Measurements from ENCODE around the gene HSF2BP.
"Not testable (repeated sequence)": the region's sequence is repeated elsewhere in the genome, so short reads cannot be mapped to it uniquely, and the experiment has no call there.

The HSF2BP gene

DNA sequence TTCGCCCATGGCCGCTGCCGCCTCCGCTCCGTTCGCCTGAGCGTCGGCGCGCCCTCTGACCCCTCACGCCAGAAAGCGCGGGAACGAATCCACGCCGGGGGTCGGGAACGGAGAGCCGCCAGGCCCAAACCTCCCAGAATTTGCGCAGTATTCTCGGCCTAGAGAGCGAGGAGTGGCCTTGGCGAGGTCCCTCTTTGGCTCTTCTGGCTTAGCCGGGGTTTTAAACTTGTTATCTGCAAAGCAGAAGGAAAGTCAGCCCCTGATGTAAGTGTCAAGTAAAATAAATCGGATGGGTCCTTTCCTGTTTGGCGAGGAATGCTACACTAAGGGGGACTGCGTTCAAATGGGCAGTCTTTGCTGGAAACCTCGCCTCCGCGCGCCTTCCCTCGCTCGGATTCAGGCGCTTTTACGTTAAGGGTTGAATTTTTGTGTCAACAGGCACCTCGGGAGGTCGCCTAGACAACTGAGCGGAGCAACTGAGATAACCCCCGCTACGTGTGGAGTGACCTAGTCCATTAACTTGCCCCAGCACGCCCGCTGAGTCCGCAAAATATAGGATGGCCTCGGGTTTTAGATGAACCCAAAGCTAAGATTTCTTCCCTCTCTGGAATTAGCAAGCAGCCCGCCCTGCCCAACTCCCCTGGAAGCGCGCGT, 1.1 kb downstream of the HSF2BP start:
- no peak overlapping the region for H3K4me3 ChIP-seq (ENCODE audit: low read depth, low read length)
- TF ChIP-seq, protein P1, sequence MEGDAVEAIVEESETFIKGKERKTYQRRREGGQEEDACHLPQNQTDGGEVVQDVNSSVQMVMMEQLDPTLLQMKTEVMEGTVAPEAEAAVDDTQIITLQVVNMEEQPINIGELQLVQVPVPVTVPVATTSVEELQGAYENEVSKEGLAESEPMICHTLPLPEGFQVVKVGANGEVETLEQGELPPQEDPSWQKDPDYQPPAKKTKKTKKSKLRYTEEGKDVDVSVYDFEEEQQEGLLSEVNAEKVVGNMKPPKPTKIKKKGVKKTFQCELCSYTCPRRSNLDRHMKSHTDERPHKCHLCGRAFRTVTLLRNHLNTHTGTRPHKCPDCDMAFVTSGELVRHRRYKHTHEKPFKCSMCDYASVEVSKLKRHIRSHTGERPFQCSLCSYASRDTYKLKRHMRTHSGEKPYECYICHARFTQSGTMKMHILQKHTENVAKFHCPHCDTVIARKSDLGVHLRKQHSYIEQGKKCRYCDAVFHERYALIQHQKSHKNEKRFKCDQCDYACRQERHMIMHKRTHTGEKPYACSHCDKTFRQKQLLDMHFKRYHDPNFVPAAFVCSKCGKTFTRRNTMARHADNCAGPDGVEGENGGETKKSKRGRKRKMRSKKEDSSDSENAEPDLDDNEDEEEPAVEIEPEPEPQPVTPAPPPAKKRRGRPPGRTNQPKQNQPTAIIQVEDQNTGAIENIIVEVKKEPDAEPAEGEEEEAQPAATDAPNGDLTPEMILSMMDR (IDR thresholded peaks at IDR 0.05; ENCODE audit: borderline replicate concordance, insufficient read depth, low read depth, low read length), result no peak

DNA sequence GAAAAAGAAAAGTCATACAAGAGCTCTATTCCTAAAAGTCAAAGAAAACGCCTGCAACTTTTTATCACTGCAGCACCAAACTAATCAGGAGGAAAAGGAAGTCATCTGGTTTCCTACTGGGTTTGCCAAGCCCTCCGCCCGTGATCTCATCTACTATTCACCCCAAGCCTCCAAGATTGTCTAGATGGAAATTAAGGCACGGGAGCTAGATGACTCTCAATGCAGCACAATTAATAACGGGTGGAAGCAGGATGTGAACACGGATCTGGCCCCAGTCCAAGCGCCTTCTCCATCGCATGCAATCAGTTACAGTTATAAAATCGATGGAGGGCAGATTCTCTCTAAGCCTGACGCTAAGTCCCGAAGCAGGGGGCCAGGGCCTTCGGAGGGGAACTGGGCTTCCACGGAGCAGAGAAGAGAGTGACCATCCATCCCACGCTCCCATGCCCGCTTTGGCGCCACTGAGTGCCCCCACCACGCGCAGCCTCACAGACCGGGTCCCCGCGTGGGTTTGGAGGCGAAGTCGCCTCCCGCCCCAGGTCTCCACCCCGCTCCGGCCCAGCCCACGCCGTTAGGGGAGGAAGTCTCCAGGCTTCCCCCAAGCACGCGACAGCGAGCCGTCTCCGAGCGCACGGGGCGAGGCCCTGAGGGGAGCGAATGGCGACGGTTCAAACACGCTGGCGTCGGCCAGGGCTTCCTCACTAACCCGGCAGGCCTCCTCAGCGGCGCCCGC, 1.8 kb downstream of the HSF2BP start:
- TF ChIP-seq, protein P1 (IDR thresholded peaks at IDR 0.05; ENCODE audit: borderline replicate concordance, insufficient read depth, low read depth, low read length), result no peak

DNA sequence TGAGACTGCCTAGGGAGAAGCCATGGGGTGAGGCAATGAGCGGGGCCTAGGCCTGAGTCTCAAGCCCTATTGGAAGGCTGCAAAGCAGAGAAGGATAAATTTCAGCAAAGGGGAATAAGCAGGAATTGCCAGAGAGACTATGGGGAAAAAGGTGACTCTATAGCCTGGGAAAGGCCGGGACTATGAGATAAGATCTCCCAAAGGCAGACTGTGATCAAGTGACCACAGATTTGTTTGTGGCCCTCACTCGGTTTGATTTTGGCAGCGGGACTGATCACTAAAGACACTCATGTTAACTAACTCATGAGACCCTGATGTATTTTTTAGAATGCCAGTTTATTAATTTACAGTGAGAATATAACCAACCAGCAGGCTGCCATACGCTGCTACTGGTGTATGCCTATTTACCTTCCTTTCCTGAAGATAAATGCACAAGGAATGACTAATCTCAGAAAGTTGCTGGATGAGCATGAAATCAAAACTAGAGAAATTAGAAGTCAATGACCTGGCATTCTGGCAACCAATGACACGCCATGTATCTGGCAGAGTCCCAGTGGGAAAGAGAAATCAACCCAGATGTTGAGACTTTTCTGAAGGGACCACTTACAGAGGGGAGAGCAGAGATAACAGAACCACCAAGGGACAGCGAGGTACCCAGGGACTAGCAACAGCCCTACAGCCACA, 4.3 kb downstream of the HSF2BP start:
- TF ChIP-seq, protein P1 (IDR thresholded peaks at IDR 0.05; ENCODE audit: borderline replicate concordance, insufficient read depth, low read depth, low read length), result no peak
- H3K4me3 ChIP-seq (ENCODE audit: low read depth, low read length), result no peak overlapping the region

More for the DNA sequence above, 1.8 kb downstream of the HSF2BP start:
- H3K4me3 ChIP-seq (ENCODE audit: low read depth, low read length), result no peak overlapping the region

DNA sequence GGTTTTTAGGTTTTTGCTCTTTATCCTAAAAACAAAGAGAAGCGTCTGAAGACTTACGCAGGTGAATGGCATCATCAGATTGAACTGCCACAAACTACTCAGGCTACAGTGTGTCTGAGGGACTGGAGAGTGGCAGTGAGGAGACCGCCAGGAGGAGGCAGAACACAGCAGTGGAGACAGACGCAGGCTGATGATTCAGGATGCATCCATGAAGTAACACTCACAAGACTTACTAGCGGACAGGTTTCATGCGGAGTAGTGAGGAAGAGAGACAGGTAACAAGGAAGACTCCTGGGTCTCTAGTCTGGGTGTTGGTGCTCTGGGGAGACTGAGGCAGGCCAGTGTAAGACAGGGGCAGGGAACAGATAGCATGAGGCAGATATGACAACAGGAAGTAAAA, 5.7 kb downstream of the HSF2BP start:
- no peak overlapping the region for H3K4me3 ChIP-seq (ENCODE audit: low read depth, low read length)
- TF ChIP-seq, protein P1 (IDR thresholded peaks at IDR 0.05; ENCODE audit: borderline replicate concordance, insufficient read depth, low read depth, low read length), result no peak

DNA sequence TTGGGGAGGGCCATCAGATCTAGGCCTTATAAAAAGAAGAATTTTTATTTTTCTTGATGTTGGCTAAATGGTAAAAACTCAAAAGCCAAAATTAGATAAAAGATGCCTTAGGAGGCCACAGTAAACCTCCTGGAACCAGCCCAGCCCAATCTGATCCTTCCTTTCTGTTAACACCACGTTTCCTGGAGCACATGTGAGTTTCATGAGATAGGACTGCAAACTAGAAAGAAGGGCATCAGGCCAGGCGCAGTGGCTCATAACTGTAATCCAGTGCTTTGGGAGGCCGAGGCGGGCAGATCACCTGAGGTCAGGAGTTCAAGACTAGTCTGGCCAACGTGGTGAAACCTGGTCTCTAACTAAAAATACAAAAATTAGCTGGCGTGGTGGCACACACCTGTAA, 6.7 kb downstream of the HSF2BP start:
- TF ChIP-seq, protein P1 (IDR thresholded peaks at IDR 0.05; ENCODE audit: borderline replicate concordance, insufficient read depth, low read depth, low read length), result no peak
- H3K4me3 ChIP-seq (ENCODE audit: low read depth, low read length), result no peak overlapping the region

DNA sequence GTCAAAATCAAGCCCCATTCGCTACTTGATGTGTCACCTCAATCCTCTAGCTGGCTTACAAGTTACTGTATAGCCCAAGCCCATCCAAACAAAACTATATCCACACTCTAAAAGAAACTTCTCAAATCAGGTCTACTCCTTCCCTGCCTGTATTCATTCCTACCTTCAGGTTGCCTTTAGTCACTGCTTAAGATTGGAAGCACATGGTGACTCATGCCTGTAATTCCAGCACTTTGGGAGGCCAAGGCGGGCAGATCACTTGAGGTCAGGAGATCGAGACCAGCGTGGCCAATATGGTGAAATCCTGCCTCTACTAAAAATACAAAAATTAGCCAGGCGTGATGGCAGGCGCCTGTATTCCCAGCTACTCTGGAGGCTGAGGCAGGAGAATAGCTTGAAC, 7.4 kb downstream of the HSF2BP start:
- H3K4me3 ChIP-seq (ENCODE audit: low read depth, low read length), result not testable (repeated sequence)

DNA sequence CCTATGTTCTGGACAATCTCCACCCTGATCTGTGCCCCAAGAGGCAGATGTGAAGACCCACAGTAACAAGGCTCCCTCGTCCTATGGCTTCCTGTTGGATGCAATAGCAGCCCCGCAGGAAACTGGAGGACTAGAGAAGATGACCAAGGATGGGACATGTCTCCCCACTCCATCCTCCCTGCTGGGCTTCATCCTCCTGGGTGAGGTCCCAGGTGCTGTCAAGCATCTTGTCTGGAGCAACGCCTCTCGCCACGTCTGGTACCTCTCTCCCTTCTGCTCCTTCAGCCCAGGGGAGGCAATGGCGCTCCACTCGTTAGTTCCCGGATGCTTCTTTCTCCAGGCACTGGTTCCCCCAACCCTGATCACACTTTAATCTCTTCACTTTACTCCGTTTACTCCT, 11.1 kb downstream of the HSF2BP start:
- no peak overlapping the region for H3K4me3 ChIP-seq (ENCODE audit: low read depth, low read length)
- TF ChIP-seq, protein P1 (IDR thresholded peaks at IDR 0.05; ENCODE audit: borderline replicate concordance, insufficient read depth, low read depth, low read length), result no peak

Data from GM12875 (cell line).